ENCODE results near the gene TOX2.

TOX2 gene, protein sequence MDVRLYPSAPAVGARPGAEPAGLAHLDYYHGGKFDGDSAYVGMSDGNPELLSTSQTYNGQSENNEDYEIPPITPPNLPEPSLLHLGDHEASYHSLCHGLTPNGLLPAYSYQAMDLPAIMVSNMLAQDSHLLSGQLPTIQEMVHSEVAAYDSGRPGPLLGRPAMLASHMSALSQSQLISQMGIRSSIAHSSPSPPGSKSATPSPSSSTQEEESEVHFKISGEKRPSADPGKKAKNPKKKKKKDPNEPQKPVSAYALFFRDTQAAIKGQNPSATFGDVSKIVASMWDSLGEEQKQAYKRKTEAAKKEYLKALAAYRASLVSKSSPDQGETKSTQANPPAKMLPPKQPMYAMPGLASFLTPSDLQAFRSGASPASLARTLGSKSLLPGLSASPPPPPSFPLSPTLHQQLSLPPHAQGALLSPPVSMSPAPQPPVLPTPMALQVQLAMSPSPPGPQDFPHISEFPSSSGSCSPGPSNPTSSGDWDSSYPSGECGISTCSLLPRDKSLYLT

DNA sequence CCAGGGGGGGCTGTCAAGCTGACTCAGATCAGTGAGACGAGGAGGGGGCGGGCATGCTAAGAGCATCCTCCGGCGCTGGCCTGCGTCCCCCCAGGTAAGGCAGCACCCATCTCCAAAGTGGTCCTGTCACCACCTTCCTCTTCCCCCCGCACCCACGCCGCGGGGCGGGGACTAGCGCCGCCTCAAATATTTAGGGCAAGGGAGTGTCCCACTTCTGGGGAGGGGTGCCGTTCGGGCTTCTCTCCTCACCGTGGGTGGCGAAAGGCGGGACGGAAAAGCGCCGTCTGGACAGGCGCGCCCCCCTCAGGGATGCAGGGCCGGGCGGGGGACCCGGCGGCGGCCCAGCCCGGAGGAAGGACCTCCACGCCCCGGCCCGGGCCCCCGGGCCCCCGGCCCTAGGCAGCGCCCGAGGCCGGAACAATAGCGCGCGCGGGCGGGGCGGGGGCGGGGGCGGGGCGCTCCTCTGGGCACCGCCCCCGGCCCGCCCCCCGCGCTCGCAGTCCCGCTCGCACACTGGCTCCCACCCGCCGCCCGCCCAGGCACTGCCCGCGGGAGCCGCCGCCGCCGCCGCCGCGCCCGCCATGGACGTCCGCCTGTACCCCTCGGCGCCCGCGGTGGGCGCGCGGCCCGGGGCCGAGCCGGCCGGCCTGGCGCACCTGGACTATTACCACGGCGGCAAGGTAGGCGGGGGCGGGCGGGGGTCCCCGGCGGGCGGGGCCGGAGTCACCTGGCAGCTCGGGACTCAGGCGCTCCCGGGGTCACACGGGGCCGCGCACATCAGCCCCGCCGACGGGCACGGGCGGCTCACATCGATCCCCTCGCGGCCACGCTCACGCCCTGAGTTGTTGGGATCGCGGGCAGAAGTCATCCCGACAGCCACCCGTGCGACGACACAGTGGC lies at the start of gene TOX2:
TSS of gene TOX2 (plus strand) at position 542 of the 900 bp plus-strand sequence. CDS start at position 582, 40 bp downstream.
- no peak for DNase-seq (ENCODE audit: low read depth in 4 of 4, low spot score in 1 of 4)

DNA sequence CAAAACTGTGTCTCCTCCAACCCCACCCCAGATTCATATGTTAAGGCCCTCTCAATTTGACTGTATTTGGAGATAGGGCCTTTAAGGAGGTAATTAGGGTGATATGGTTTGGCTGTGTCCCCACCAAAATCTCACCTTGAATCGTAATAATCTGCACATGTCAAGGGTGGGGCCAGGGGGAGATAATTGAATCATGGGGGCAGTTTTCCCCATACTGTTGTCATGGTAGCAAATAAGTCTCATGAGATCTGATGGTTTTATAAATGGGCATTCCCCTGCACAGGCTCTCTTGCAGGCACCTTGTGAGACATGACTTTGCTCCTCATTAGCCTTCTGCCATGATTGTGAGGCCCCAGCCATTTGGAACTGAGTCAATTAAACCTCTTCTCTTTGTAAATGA lies 46.6 kb upstream of the TOX2 start:
- DNase-seq (ENCODE audit: low read depth in 4 of 4, low spot score in 1 of 4) = no peak

DNA sequence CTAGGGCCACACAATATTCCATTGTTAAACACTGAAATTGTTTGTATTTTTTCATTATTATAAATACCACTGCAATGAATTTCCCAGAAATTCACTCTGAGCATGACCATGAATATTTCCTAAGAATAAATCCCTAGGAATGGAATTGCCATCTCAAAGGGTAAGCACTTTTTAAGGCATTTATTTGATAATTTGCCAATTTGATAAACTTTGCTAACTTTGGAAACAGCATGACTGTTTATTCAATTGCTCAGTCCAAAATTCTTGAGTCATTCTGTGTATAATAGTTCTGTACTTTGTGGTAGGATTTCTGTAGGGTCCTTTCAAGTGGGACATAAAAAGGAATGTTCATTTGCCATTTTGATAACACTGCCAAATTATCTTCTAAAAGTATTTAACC lies 44.2 kb upstream of the TOX2 start:
- no peak for DNase-seq (ENCODE audit: low read depth in 4 of 4, low spot score in 1 of 4)

DNA sequence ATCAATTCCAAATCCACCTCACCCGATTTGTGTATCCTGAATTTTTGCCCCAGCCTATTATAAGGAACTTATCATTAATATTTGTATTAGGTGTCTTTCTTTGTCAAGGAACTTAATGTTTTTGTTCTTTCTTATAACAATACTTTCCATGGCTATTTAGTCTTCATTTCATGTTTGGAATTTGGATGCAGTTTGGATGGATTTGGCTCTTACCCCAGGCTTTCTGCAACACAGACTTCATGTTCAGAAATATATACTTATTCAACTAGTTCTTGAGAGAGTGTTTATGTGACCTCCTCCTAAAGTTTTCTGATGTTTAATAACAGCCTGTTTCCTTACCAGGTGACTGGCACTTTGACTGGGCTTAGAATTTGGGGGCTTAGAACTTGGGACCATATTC lies 35.9 kb upstream of the TOX2 start:
- no peak for DNase-seq (ENCODE audit: low read depth in 4 of 4, low spot score in 1 of 4)

DNA sequence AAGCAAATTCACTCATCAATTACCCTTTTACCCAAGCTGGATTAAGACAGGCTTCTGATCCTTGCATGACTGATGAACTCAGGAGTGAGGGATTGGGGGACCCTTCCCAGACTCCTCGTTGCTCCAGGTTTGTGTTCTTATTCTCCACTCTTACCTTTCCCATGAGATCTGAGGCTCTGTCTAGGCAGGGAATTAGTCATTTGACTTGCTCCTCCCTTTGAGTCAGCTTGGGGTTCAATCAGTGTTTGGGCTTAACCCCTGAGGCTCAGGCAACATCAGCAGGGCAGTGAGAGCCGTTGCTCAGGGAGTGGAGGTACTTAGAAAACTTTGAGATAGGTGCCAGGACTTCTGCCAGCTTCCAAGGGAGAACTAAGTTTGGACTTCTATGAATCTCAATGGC lies 20.7 kb upstream of the TOX2 start:
- no peak for DNase-seq (ENCODE audit: low read depth in 4 of 4, low spot score in 1 of 4)

DNA sequence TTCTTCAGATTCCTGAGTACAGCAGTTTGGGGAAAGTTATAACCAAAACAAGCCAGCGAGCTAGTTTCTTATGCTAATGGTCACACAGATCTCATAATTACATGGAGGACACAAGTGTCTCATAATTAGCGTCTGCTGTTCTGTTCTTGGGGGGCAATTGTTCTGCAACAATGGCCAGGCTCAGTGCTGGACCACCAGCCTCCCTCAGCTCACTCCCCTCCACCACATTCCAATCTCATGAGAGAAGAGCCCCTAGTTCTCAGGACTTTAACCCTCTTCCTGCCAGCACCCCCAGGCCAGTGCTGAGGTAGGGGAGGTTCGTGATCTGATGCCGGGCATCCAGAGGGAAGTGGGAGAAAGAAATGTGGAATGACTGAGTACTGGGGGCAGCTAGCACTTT lies 20.2 kb upstream of the TOX2 start:
- DNase-seq (ENCODE audit: low read depth in 4 of 4, low spot score in 1 of 4) = no peak

DNA sequence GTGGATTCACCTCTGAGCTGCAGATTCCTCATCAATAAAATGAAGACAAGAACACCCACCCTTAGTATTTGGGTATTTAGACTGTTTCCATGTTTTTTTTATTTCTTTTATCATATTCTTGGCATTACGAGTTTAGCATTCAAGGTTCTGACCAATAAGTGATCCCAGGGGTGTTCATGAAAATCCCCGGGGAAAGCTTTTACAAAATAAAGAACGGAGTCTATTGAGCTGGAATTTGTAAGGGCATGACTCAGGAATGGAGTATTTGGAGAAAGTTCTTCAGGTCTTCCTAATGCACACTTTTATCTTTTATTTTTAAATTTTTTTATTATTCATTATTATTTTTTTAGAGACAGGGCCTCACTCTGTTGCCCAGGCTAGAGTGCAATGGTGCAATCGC lies 19.4 kb upstream of the TOX2 start:
- no peak for DNase-seq (ENCODE audit: low read depth in 4 of 4, low spot score in 1 of 4)

DNA sequence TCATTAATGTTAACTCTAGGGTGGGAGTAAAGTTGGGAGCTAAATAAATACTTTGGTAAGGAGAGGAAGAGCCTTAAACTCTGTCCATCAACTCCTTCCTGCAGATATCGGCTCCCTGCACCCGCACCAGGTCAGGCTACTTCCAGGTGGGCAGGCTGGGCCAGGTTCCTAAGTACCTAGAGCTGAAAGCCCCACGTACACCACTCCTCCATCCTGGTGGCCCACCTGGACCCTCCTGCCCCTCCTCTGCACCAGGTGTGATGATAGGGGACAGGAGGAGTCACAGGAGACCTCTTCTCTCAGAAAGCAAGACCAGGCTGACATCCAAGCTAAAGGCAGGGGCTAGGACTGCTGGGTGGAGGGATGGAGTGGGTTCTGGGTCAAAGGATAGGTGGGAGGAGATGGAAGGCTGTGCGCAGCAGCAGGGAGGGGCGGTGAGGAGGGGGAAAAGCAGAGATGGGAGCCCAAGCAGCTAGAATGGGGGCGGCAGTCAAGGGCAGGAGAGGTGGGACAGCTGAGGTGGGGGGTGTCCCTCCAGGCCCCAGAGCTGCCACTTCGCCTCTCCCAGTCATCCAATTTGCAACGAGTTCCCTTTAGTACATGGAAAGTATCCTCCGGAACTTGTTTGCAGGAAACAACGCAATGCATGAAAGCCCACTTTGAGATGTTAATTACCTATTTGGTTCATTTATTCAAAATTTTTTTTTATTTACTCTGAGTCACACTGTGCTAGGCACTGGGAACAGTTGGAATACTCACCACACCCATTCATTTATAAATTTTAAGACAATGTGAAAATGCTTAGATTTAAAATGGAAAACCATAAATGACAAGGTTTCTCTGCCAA lies 15.2 kb upstream of the TOX2 start:
- no peak for DNase-seq (ENCODE audit: low read depth in 4 of 4, low spot score in 1 of 4)

DNA sequence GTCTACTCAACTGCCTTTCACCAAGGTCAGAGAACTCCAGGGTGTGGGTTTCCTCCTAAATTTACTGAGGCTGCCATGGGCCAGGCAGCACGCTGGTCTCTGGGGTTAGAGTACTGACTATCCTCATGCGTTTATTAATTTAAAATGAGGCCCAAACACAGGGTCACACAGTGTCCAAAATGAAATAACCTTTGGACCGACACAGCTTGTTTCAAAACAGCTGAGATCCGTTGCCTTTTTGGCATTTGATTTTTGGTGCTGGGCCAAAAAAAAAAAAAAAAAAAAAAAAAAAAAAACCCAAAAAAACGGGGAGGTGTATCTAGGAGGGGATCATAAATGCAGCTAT lies 14.6 kb upstream of the TOX2 start:
- no peak for DNase-seq (ENCODE audit: low read depth in 4 of 4, low spot score in 1 of 4)

DNA sequence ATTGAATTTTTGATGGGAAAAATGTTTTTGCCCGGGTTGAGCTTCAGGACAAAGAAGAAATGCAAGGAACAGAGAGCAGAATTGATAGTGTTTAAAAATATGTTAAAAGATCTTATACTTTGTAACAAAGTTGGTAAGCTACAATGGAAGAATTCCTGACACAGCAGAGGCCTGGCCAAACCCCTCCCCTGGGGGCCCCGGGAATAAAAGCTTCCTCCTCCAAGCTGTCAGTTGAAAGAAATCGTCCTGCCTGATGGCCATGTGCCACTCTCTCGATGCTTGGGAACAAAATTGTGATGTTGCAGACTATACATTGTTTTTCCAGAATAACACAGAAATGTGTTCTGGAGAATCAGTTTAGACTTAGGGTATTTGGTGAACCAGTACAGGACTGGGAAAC lies 14.2 kb upstream of the TOX2 start:
- no peak for DNase-seq (ENCODE audit: low read depth in 4 of 4, low spot score in 1 of 4)

DNA sequence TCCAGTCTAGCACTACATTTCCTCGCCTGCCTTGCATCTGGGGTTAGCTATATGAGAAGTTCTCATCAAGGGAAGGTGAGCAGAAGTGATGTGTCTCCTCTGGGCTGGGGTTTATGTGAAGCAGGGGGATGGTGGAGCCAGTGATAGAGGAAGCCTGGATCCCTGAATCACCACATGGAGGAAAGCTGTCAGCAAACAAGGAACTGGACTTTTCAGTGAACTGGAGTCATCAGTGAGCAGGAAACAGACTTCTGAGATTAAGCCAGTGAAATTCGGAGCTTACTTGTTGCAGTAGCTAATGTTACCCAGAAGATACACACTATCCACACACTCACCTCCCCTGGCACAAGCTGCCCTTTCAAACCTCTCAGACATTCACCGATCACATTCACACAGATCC lies 13.4 kb upstream of the TOX2 start:
- no peak for DNase-seq (ENCODE audit: low read depth in 4 of 4, low spot score in 1 of 4)

DNA sequence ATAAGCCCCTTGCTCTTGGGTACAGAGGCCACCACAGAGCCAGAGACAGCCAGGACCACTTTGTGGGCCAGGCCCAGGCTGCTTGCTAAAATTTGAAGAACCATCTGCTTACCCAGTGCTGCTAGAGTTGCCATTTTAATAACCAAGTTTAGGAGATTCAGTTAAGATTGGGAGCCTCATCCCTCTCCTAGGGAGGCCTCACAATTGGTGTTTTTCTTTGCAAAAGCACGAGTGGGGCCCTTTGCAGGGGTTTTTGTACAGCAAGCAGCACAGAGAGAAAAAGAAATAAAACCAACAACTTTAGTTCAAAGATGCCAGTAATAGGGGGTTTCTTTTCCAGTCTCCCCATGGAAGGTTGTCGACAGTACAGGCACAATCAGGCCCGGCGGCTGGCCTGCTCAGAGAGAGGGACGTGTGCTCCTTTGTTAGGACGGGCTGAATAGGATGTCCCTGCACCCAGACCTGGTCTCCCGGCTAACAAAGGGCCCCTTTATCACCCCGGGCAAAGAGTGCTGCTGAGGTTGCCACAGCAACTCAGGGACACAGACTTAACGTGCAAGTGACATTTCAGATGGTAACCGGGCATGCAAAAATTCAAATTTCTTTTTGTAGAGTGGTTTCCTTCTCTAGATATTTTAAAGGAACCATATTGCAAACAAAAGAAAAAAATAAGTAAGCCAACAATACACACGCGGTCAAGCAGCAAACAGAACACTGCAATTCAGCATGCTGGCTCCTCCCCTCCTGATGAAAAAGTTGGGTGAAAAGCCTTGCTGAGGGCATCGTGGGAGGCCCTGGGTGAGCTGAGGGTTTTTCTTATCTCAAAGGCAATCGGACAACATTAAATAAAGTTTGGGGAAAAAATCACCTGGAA lies 10.5 kb upstream of the TOX2 start:
- no peak for DNase-seq (ENCODE audit: low read depth in 4 of 4, low spot score in 1 of 4)

DNA sequence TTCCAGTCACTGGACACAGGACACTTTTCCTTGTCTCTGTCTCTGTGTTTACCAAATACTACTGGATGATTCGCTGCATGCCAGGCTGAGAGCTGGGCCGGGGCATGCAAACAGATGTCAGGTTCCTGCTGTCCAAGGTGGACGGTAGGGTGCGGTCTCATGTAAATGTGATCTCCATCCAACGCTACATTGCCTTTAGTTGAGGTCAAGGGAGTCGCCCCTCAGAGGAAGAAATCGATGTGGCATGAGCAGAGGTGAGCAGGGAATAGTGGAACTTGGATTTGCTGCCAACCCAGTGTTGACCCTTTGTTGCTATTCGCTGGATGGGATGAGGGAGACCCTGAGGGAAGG lies 9.8 kb upstream of the TOX2 start:
- no peak for DNase-seq (ENCODE audit: low read depth in 4 of 4, low spot score in 1 of 4)

DNA sequence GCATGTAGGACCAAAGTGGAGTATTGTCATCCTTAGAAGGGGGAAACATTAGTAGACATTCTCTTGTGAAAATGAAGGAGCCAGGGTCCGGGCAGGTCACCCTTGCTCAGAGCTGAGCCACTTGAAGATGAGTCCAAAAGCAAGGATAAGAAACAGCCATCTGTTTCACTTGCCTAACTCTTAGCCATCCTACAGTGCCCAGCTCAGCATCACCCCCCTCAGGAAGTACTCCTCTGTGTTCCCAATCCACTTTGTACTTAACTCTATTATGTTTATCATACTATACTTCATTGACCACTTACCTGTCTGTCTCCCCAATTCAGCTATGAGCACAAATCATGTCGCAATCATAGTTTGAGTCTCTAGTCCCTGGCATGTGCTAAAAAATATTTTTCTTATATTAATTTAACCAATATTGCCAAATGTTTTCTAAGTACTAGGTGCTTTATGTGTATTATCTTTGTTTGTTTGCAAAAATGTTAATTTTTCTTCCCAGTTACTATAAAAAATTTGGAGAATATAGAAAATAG lies 8.1 kb upstream of the TOX2 start:
- DNase-seq (ENCODE audit: low read depth in 4 of 4, low spot score in 1 of 4) = no peak

DNA sequence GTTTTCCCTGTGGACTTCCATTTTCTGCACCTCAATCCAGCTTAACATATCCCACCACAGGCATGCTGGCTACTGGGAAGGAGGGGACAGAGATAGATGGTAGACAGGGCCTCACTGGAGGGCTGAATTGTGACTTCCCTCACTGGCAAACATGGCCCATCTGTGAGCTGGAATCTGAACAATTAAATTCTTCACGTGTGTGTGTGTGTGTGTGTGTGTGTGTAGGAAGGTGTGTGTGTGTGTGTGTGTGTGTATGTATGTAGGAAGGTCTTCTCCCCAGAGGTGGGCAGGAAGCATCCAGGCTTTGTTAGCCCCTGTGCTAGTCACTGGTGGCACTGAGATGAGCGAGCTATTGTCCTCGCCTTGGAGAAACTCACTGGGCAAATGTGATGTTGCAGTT lies 5.4 kb upstream of the TOX2 start:
- no peak for DNase-seq (ENCODE audit: low read depth in 4 of 4, low spot score in 1 of 4)

DNA sequence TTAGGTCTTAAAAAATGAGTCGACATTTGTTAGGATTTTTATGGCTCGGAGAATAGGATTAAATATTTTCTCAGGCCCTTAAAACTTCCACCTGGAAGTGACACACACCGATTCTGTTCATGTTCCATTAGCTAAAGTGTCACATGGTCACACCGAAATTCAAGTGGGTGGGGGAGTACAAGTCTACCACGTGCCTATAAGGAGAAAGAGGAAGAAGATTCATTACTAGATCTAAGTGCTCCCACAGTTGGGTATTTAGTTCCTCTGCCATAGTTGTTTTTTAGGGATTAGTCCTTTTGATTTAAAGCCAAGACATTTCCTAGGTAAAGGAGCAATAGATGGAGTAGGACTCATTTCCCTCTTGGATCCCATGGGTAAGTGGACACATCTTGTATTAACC lies 4.9 kb upstream of the TOX2 start:
- DNase-seq (ENCODE audit: low read depth in 4 of 4, low spot score in 1 of 4) = no peak

DNA sequence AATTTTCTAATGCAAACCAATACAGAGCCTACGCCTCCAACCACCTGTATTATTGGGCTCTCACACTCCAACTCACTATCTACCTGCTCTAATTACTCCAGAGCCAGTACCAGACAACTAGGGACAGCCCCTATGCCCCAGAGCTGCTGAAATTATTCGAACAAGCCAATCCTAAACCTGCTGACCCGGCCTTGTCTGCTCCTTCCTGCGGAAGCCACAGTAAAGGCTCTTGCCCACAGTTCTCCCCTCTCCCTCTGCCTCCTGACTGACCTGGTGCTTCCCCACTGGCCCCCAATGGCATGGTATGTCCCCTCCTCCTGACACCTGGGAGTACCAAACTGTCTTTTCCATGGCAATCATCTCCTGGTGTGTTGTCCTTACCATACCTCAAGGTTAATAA lies 4.1 kb upstream of the TOX2 start:
- DNase-seq (ENCODE audit: low read depth in 4 of 4, low spot score in 1 of 4) = no peak

DNA sequence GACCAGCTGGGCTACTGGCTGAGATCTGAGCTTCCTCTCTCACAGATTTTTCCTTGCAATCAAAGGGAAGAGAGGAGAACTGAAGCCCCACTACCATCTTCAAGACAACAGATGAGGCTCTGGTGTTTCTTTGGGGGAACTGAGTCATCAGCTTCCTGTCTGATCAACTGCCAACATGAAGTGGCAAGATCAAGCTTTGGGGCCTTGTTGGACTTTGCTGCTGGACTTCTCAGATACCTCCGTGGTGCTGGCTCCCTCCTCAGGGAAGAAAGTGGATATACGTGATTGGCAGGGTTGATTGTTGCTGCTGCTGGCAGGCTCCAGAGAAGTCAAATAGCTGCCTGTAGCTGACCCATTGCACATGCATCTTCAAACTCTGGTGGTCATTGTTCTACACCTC lies 3.6 kb upstream of the TOX2 start:
- DNase-seq (ENCODE audit: low read depth in 4 of 4, low spot score in 1 of 4) = no peak

DNA sequence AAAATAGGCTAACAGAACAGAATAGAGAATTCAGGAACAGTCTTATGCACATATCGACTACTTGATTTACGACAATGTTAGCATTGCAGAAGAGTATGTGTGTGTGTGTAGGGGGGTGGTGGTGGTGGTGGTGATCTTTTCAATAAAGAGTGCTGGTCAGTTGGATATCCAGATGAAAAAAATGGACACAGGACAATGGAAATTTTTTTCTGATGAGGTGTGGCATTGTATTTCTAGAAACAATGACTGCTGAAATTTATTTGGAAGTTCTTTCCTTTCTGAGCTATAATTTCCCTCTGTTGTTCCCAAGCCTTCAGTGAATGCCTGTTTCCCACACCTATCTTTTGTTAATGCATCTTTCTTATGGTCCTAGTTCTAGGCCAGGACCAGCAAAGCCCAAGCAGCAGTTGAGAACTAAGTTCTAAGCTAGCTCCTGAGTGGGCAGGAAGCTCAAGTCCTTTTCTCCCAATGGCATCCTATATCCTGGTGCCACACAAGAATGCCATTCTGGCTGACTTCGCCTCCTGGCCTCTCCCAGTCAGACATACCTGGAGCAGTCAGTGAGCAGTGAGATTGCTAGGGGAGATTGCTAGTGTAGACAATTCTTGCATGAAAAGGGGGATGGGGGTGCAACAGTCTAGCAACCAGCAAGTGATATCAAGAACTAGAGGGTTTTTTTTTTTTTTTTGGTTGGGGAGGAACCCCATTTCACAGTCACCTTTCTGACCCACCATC lies 1.2 kb upstream of the TOX2 start:
- DNase-seq (ENCODE audit: low read depth in 4 of 4, low spot score in 1 of 4) = no peak

Data from stimulated activated CD4-positive, alpha-beta T cell treated with anti-CD3 and anti-CD28 coated beads, Interleukin-1b, Interleukin-23, amount 100 ng/mL, for 24 hours (primary cell).